OCI-M2 (cell line): ENCODE results near the gene METAP1D.
"Not testable (repeated sequence)": the region's sequence is repeated elsewhere in the genome, so short reads cannot be mapped to it uniquely, and the experiment has no call there.

Source experiments
- DNase-seq: peaks from one replicate; lab custom pipeline; 2025; ENCODE audit not compliant: unreplicated experiment; lab: John Stamatoyannopoulos, UW

The METAP1D gene

DNA sequence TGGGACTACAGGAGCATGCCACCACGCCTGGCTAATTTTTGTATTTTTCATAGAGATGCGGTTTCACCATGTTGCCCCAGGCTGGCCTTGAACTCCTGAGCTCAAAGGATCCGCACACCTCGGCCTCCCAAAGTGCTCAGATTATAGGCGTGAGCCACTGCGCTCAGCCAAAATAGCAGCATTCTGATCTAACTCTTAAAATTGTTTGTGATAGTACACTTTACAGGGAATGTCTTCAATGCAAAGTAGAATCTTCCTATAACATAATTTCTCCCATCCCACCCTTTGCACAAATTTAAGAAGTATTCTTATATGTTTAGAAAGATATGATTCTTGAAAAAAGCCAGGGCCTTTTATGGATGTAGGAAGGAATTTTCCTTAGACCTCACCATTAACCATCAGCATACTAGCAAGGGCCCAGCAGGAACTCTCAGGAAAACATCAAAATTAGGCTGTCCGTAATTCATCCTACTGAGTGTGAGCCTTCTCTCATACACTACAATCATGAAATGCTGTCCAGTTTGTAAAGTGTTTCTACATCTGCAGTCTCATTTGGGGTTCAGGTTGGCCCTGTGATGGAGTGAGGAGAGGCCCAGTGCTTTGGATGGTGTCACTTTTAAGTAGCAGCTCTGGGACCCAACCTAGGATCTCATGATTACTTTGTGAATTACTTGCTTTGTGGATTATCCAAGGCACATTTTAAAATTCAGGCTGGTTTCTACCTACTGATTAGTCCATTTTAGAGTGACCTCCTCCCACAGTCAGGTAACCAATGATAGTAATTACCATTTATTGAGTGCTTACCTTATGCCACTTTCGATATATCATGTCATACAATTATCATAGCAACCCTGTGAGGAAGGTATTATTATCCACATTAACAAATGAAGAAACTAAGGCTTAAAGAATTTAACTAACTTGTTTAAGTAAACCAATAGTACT lies 48.1 kb downstream of the METAP1D start:
- no peak for DNase-seq

GRCh38 chr2:172048508-172049503 lies 49.1 kb downstream of the METAP1D start:
- no peak for DNase-seq

GRCh38 chr2:172049567-172050120 lies 49.9 kb downstream of the METAP1D start:
- no peak for DNase-seq

- no peak for DNase-seq
Measured at GRCh38 chr2:172050479-172051125, 50.8 kb downstream of the METAP1D start.

- no peak for DNase-seq
Measured at GRCh38 chr2:172052000-172052983, 52.5 kb downstream of the METAP1D start.

- DNase-seq = no peak
Measured at GRCh38 chr2:172053486-172053885, 53.7 kb downstream of the METAP1D start.

GRCh38 chr2:172056293-172056692 lies 56.5 kb downstream of the METAP1D start:
- no peak for DNase-seq

DNA sequence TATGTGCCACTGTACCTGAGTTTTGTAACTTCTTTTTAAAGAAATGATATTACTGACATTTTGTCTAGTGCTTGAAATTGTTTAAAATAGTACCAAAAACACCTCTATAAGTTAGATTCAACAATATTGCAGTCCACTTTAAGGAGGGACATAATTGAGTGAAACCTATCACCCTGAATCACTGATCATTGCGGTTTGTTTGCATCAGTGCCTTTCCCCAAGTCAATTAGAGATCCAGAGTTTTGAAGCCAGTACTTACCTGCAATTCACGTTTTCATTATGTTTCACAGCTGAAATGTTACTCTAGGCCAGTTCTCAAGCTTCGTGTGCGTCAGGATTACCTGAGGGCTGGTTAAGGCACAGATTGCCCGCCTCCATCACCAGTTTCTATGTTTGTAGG lies 58.9 kb downstream of the METAP1D start:
- no peak for DNase-seq

DNA sequence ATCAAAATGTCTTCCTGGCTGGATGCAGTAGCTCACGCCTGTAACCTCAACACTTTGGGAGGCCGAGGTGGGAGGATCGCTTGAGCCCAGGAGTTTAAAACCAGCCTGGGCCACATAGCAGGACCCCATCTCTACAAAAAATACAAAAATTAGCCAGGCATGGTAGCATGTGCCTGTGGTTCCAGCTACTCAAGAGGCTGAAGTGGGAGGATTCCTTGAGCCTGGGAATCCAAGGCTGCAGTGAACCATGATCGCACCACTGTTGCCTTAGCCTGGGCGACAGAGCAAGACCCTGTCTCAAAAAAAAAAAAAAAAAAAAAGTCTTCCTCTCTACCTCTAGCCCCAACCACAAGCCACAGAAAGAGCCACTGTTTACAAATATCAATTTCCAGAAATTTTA lies 60.4 kb downstream of the METAP1D start:
- not testable (repeated sequence) for DNase-seq

DNA sequence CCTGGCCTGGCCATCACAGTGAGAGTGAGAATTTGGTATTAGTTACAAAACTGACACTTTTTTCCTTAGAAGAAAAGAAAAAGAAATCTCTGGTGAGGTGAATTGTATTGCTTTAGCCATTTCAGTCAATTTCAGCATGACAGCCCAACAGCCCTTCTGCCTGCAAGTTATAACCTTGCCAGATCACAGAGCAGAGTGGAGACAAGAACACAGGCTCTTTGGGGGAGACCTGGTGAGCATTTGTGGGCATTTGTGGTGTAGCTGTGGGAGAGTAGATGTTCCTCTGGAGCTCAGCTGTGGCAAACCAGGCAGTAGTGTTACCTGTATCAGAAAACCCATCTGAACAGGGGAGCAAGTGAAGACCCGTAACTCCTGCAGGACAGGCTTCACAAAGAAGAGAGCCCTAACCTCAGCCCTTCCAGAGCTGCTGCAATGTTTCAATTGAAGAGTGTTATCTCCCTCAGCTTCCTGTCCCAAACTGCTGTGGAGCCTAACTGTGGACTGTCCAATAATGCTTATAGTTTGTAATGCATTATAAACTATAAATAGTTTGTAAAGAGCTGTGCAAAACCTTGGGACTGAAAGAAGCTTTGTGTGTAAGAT lies 62.8 kb downstream of the METAP1D start:
- DNase-seq = no peak

DNA sequence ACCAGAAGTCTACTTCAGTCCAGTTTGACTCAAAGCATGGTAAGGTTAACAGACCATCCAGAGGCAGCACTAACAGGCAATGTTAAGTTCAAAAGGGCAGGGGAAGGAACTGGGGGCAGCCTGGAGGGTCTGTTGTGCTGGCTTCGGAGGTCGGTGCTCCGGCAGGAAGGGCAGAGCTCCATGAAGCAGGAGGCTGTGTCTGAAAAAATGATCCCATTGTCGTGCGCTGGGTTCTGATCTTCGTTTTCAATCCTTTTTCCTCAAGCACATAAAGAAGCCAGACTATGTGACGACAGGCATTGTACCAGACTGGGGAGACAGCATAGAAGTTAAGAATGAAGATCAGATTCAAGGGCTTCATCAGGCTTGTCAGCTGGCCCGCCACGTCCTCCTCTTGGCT lies 63.7 kb downstream of the METAP1D start:
- no peak for DNase-seq

GRCh38 chr2:172065111-172065510 lies 65.4 kb downstream of the METAP1D start:
- DNase-seq = no peak

GRCh38 chr2:172066394-172066886 lies 66.7 kb downstream of the METAP1D start:
- DNase-seq = no peak

- not testable (repeated sequence) for DNase-seq
Measured at GRCh38 chr2:172067905-172068304, 68.2 kb downstream of the METAP1D start.

- no peak for DNase-seq
Measured at GRCh38 chr2:172070936-172071335, 71.2 kb downstream of the METAP1D start.

- no peak for DNase-seq
Measured at GRCh38 chr2:172072303-172072702, 72.5 kb downstream of the METAP1D start.

DNA sequence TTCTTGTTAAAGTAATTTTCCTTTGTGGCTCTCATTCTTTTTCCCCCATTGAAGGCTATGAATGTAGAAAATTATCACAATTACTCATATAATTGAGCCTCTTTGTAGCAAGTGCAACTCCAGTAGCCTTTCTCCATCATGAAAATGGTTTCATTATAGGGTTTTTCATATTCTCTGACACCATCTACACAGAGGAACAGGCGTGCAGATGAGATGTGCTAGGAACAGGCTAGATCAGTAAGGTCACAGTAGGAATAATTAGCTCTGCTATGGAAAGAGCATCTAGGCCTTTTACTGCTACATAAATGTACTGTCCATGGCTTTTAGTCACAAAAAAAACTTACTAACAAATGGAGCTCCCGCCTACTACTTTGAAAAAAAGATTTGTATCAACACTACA lies 73.0 kb downstream of the METAP1D start:
- DNase-seq = no peak

DNA sequence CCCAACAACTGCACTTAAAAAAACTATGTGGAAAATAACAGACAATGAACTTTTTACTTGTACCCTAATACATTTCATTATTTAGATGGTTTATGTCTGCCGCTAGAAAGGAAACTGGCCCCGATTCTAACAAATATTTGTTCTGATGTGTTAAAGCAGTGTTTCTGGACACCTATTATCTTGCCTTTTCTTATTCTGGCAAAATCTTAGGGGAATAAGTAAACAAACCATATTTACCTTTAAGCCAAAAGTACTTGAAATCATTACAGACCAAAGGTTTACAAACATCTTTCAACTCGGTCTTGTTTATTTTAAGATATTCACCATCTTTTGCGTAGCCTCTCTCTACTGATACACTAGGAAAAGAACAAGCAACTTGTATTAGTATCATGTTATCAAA lies 73.8 kb downstream of the METAP1D start:
- DNase-seq = no peak

DNA sequence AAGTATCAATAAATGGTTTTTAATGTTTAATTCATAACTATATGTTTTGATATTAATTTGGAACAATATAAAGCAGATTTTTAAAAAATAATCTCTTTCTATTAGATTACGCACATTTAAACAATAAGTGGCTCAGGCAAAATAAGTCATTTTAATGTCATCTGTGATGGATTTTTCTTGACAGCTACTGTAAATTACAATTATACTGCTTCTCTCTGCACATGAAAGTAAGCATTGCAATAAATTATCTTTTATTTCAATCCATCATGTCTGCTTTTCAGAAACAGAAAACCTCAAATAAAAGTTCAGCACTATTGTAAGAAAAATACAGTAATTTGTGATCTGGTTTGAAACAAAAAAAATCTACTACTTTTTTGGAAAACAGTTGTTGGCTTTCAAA lies 74.5 kb downstream of the METAP1D start:
- no peak for DNase-seq
